Esophagus muscularis mucosa (tissue), 4 donors: ENCODE results near the gene C11orf97. TPM values are rescaled to one million over a fixed set of nuclear protein-coding genes. Genes with fewer than 3 reads are reported as not detected.

ENCODE experiments used
- DNase-seq: peaks from one replicate; pipeline ENCODE4 v3.0.0-alpha.2; 2017; ENCODE audit errors: extremely low spot score
- H3K27ac ChIP-seq, 4 donors: fragments of 200-600 bp; sonication (generic); replicated peaks in 1 of 4; 1 replicate in 3 of 4; 2 replicates in 1 of 4; pipeline ENCODE4 v1.5.1; 2016 to 2019; ENCODE audit warnings: mild to moderate bottlenecking in 1 of 4
- H3K27me3 ChIP-seq, 4 donors: fragments of 200-600 bp; sonication (generic); one replicate each; pipeline versions ENCODE4 v1.5.1 to v1.6.0; 2016 to 2019
- H3K36me3 ChIP-seq, 4 donors: fragments of 200-600 bp; sonication (generic); one replicate each; pipeline ENCODE4 v1.5.1; 2016 to 2019
- H3K4me1 ChIP-seq, 4 donors: fragments of 200-600 bp; sonication (generic); one replicate each; pipeline ENCODE4 v1.5.1; 2016 to 2019
- H3K4me3 ChIP-seq, 4 donors: fragments of 200-600 bp; sonication (generic); 1 replicate in 2 of 4; 2 replicates in 2 of 4; pipeline ENCODE4 v1.5.1; 2016 to 2019; ENCODE audit warnings: mild to moderate bottlenecking in 4 of 4, moderate library complexity in 1 of 4
- H3K9me3 ChIP-seq, 4 donors: fragments of 200-600 bp; sonication (generic); 1 replicate in 3 of 4; 2 replicates in 1 of 4; pipeline ENCODE4 v1.5.1; 2016 to 2019
- CTCF ChIP-seq, 3 experiments: fragments of 200-600 bp in 2 of 3; fragments of 450-650 bp in 1 of 3; sonication (generic) in 2 of 3; IDR thresholded peaks; one replicate each; pipeline ENCODE4 v1.5.1; 2017 to 2019; ENCODE audit warnings: antibody characterized with exemption in 3 of 3, mild to moderate bottlenecking in 2 of 3, moderate library complexity in 1 of 3
- EP300 ChIP-seq: sonication (generic); formaldehyde crosslinking; IDR thresholded peaks from one replicate; pipeline ENCODE4 v1.6.1; 2017; ENCODE audit warnings: antibody characterized with exemption
- POLR2A ChIP-seq: fragments of 450-650 bp; IDR thresholded peaks from one replicate; pipeline ENCODE4 v1.6.1; 2017; ENCODE audit warnings: antibody characterized with exemption, moderate library complexity, mild to moderate bottlenecking, low read depth
- POLR2AphosphoS5 ChIP-seq, 2 donors: sonication (generic); formaldehyde crosslinking; IDR thresholded peaks; one replicate each; pipeline ENCODE4 v1.6.1; 2017; ENCODE audit warnings: antibody characterized with exemption in 2 of 2
- WGBS: methylation state at CpG from one replicate; pipeline ENCODE4 v1.1.5; 2018; 5-methylcytosine and 5-hydroxymethylcytosine counted together
- intact Hi-C: fragments of 100-400 bp; cut with DNase I; formaldehyde crosslinking; loops from one replicate; pipeline ENCODE4 v1.15.1; 2023
- total RNA-seq, 4 donors: library from RNA; depleted of rRNA; stranded (reverse); fragments of >200 nt; gene quantifications; one replicate each; pipeline versions ENCODE4 v1.1.0 to v1.2.1, GENCODE V29; 2016

The C11orf97 gene
- total RNA-seq, 4 donors from 2014 or later = not detected

- no peaks in the 10 kb centered on the region for H3K9me3 ChIP-seq
- no peaks in the 10 kb centered on the region for H3K27me3 ChIP-seq
- WGBS = 90% methylated on average over 1 of the region's 1 CpG
- no peak for DNase-seq
- intact Hi-C loops = loop anchor here (5.0 to 10.0 kb wide), 2 partner anchors 33 to 370 kb away; no protein-coding TSS in a partner anchor
- peaks cover 0 to 9% (median 9%) of the 10 kb centered on the region in 4 donors for H3K4me1 ChIP-seq
- no peak overlapping the region for H3K27ac ChIP-seq
- H3K36me3 ChIP-seq = no peaks in the 10 kb centered on the region
- no peak for TF ChIP-seq POLR2A
- TF ChIP-seq POLR2AphosphoS5 (IDR thresholded peaks at IDR 0.05) = no peak
- no peak overlapping the region for H3K4me3 ChIP-seq
Observed at GRCh38 chr11:94524341-94524740, 12.1 kb downstream of the C11orf97 start.

GRCh38 chr11:94525546-94526324, 13.5 kb downstream of the C11orf97 start:
- TF ChIP-seq EP300 = no peak
- TF ChIP-seq POLR2AphosphoS5 (IDR thresholded peaks at IDR 0.05) = no peak
- no peak for TF ChIP-seq POLR2A
- no peak for TF ChIP-seq CTCF (IDR thresholded peaks at IDR 0.05)
- H3K27me3 ChIP-seq = no peaks in the 10 kb centered on the region
- 40% methylated on average over 5 of the region's 5 CpGs for WGBS
- no peak overlapping the region for H3K27ac ChIP-seq
- no peak overlapping the region for H3K4me3 ChIP-seq
- intact Hi-C loops = loop anchor here (10.0 kb wide), 1 partner anchor 369 kb away; no protein-coding TSS in a partner anchor
- no peaks in the 10 kb centered on the region for H3K36me3 ChIP-seq
- H3K4me1 ChIP-seq = peaks cover 0 to 6% (median 5%) of the 10 kb centered on the region in 4 donors
- no peak for DNase-seq
- no peaks in the 10 kb centered on the region for H3K9me3 ChIP-seq

GRCh38 chr11:94526645-94527438, 14.6 kb downstream of the C11orf97 start:
- WGBS = 76% methylated on average over 4 of the region's 4 CpGs
- TF ChIP-seq CTCF (IDR thresholded peaks at IDR 0.05) (no peak), POLR2A (no peak), EP300 (no peak), POLR2AphosphoS5 (IDR thresholded peaks at IDR 0.05) (no peak)
- Histone ChIP-seq H3K4me1 (peaks cover 0 to 6% (median 5%) of the 10 kb centered on the region in 4 donors), H3K36me3 (no peaks in the 10 kb centered on the region), H3K27me3 (no peaks in the 10 kb centered on the region), H3K27ac (no peak overlapping the region), H3K4me3 (no peak overlapping the region), H3K9me3 (no peaks in the 10 kb centered on the region)
- no peak for DNase-seq
- intact Hi-C loops = loop anchor here (10.0 kb wide), 1 partner anchor 368 kb away; no protein-coding TSS in a partner anchor

- H3K4me1 ChIP-seq = peaks cover 0 to 7% (median 5%) of the 10 kb centered on the region in 4 donors
- H3K27me3 ChIP-seq = no peaks in the 10 kb centered on the region
- no peak overlapping the region for H3K27ac ChIP-seq
- TF ChIP-seq POLR2AphosphoS5 (IDR thresholded peaks at IDR 0.05) (no peak), EP300 (no peak), CTCF (IDR thresholded peaks at IDR 0.05) (no peak), POLR2A (no peak)
- H3K36me3 ChIP-seq = no peaks in the 10 kb centered on the region
- H3K9me3 ChIP-seq = no peaks in the 10 kb centered on the region
- intact Hi-C loops = loop anchor here (10.0 kb wide), 1 partner anchor 366 kb away; no protein-coding TSS in a partner anchor
- DNase-seq = no peak
- H3K4me3 ChIP-seq = no peak overlapping the region
Observed at GRCh38 chr11:94528551-94528950, 16.3 kb downstream of the C11orf97 start.

GRCh38 chr11:94532211-94532610, 19.9 kb downstream of the C11orf97 start:
- H3K27me3 ChIP-seq = no peaks in the 10 kb centered on the region
- intact Hi-C loops = no loop called here
- DNase-seq = no peak
- WGBS = 95% methylated on average over 3 of the region's 3 CpGs
- no peaks in the 10 kb centered on the region for H3K9me3 ChIP-seq
- H3K36me3 ChIP-seq = no peaks in the 10 kb centered on the region
- TF ChIP-seq POLR2AphosphoS5 (IDR thresholded peaks at IDR 0.05) = no peak
- TF ChIP-seq POLR2A = no peak
- no peak for TF ChIP-seq CTCF (IDR thresholded peaks at IDR 0.05)
- TF ChIP-seq EP300 = no peak
- peaks cover 0 to 5% (median 2%) of the 10 kb centered on the region in 4 donors for H3K4me1 ChIP-seq
- no peak overlapping the region for H3K27ac ChIP-seq
- H3K4me3 ChIP-seq = no peak overlapping the region
